GM23248 (cell line): ENCODE results near the gene MYH7. TPM values are rescaled to one million over a fixed set of nuclear protein-coding genes. Genes with fewer than 3 reads are reported as not detected.

Experiments
- DNase-seq: peaks from one replicate; pipeline ENCODE4 v3.0.0-alpha.2; 2015
- H2AFZ ChIP-seq: fragments of 200-600 bp; sonication (generic); 2 replicates; pipeline ENCODE4 v1.6.1; 2016; ENCODE audit warnings: antibody characterized with exemption
- H3F3A ChIP-seq: fragments of 200-600 bp; sonication (generic); 2 replicates; pipeline ENCODE4 v1.6.1; 2016; ENCODE audit warnings: mild to moderate bottlenecking, antibody characterized with exemption, mixed run types; ENCODE audit not compliant: insufficient read depth
- H3K27ac ChIP-seq: fragments of 200-600 bp; sonication (generic); 2 replicates; pipeline ENCODE4 v1.5.1; 2016; ENCODE audit warnings: mild to moderate bottlenecking
- H3K27me3 ChIP-seq: fragments of 200-600 bp; sonication (generic); replicated peaks from 2 replicates; pipeline ENCODE4 v1.6.1; 2016; ENCODE audit warnings: mild to moderate bottlenecking; ENCODE audit not compliant: insufficient read depth
- H3K36me3 ChIP-seq: fragments of 200-600 bp; sonication (generic); 2 replicates; pipeline ENCODE4 v1.6.1; 2016; ENCODE audit warnings: low read depth, mild to moderate bottlenecking
- H3K4me1 ChIP-seq: fragments of 200-600 bp; sonication (generic); 2 replicates; pipeline ENCODE4 v1.6.1; 2016; ENCODE audit warnings: mild to moderate bottlenecking; ENCODE audit not compliant: insufficient read depth
- H3K4me2 ChIP-seq: fragments of 200-600 bp; sonication (generic); one replicate; pipeline ENCODE4 v1.6.1; 2016; ENCODE audit warnings: mild to moderate bottlenecking; ENCODE audit not compliant: unreplicated experiment
- H3K4me3 ChIP-seq: fragments of 200-600 bp; sonication (generic); 2 replicates; pipeline ENCODE4 v1.5.1; 2016; ENCODE audit warnings: mild to moderate bottlenecking
- H3K79me2 ChIP-seq: fragments of 200-600 bp; sonication (generic); 2 replicates; pipeline ENCODE4 v1.6.1; 2016; ENCODE audit warnings: mild to moderate bottlenecking; ENCODE audit not compliant: insufficient read depth
- H3K9ac ChIP-seq: fragments of 200-600 bp; sonication (generic); 2 replicates; pipeline ENCODE4 v1.6.1; 2016; ENCODE audit warnings: mild to moderate bottlenecking
- H3K9me2 ChIP-seq: fragments of 200-600 bp; sonication (generic); 2 replicates; pipeline ENCODE4 v1.6.1; 2016; ENCODE audit warnings: mixed run types, mild to moderate bottlenecking, moderate library complexity; ENCODE audit not compliant: insufficient read depth
- H3K9me3 ChIP-seq: fragments of 200-600 bp; sonication (generic); one replicate; pipeline ENCODE4 v1.6.1; 2017; ENCODE audit warnings: low read depth
- H4K20me1 ChIP-seq: fragments of 200-600 bp; sonication (generic); 2 replicates; pipeline ENCODE4 v1.6.0; 2016; ENCODE audit not compliant: insufficient read depth
- EZH2 ChIP-seq: fragments of 200-600 bp; sonication (generic); IDR thresholded peaks from 2 replicates; pipeline ENCODE4 v1.6.1; 2018; ENCODE audit warnings: antibody characterized with exemption, mild to moderate bottlenecking; ENCODE audit not compliant: insufficient read depth, poor library complexity, severe bottlenecking
- EZH2phosphoT487 ChIP-seq: fragments of 200-600 bp; sonication (generic); IDR thresholded peaks from 2 replicates; pipeline ENCODE4 v1.6.1; 2018; ENCODE audit warnings: antibody characterized with exemption, moderate library complexity, mild to moderate bottlenecking, low read depth; ENCODE audit not compliant: insufficient read depth
- WGBS, 2 experiments: methylation state at CpG; one replicate each; pipeline ENCODE4 v1.1.6; 2015 to 2017; ENCODE audit warnings: low lambda C conversion rate in 2 of 2, low coverage in 1 of 2; ENCODE audit errors: missing lambda C conversion rate in 2 of 2; 5-methylcytosine and 5-hydroxymethylcytosine counted together
- in situ Hi-C: fragments of 300-500 bp; cut with MboI; formaldehyde crosslinking; loops from 2 replicates; pipeline ENCODE4 v1.15.0; 2020
- polyA plus RNA-seq: library from polyadenylated mRNA; unstranded; fragments of >200 nt; fragmentation: Nextera tagmentation; extraction: Ambion mirVana; gene quantifications from 2 replicates; pipeline ENCODE4 v1.2.1, GENCODE V29; 2016
- total RNA-seq: library from RNA; depleted of rRNA; stranded (reverse); fragments of >200 nt; shearing (Covaris generic); gene quantifications from 2 replicates; pipeline ENCODE4 v1.2.3, GENCODE V29; 2014

The MYH7 gene
- total and polyA plus RNA-seq, 2 experiments from 2014 or later = not detected

DNA sequence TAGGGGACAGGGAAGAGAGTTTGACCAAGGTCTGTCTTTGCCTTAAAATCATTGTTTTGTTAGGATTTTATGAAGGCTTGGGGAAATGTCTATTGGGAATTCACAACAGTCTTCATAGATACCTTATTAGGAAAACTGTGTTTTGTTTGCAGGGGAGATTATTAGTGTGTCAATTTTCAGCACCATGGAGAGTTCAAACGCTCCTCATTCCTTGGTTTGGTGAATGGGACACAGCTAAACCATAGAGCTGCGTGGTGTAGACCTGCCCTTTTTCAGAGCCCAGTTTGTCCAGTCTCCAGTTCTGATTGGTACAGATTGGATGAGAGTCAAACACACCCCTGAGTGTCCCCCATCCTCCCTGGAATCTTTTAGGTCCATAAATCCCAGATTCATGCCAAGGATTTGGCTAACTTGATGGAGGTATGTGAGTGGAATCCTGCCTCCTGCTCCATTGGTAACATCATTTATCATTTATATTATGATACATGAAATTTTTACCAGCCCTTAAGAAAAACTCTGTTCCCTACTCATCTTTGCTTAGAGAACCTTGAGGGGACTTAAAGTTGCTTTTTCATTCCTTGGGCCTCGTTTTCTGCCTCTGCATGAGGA is 46.0 kb upstream of the MYH7 start:
- H3K9me3 ChIP-seq = no peaks in the 10 kb centered on the region
- peak; percentile 45 for DNase-seq
- H3K9ac ChIP-seq = no peak overlapping the region
- H3K79me2 ChIP-seq = no peaks in the 10 kb centered on the region
- WGBS, 2 experiments = 68 to 80% methylated on average over 3 of the region's 3 CpGs
- no peaks in the 10 kb centered on the region for H3K4me1 ChIP-seq
- H3K4me2 ChIP-seq = no peak overlapping the region
- no peak overlapping the region for H3K27ac ChIP-seq
- H2AFZ ChIP-seq = no peak overlapping the region
- in situ Hi-C loops = loop anchor here (10.0 kb wide), 1 partner anchor 73 kb away; the partner anchor contains the start of genes THTPA and ZFHX2
- peaks cover 15% of the 10 kb centered on the region for H3K36me3 ChIP-seq
- no peaks in the 10 kb centered on the region for H3K27me3 ChIP-seq
- TF ChIP-seq EZH2phosphoT487 (no peak), EZH2 (no peak)
- no peak overlapping the region for H3K4me3 ChIP-seq
- no peaks in the 10 kb centered on the region for H3K9me2 ChIP-seq
- H4K20me1 ChIP-seq = no peaks in the 10 kb centered on the region
- H3F3A ChIP-seq = peaks cover 17% of the 10 kb centered on the region

DNA sequence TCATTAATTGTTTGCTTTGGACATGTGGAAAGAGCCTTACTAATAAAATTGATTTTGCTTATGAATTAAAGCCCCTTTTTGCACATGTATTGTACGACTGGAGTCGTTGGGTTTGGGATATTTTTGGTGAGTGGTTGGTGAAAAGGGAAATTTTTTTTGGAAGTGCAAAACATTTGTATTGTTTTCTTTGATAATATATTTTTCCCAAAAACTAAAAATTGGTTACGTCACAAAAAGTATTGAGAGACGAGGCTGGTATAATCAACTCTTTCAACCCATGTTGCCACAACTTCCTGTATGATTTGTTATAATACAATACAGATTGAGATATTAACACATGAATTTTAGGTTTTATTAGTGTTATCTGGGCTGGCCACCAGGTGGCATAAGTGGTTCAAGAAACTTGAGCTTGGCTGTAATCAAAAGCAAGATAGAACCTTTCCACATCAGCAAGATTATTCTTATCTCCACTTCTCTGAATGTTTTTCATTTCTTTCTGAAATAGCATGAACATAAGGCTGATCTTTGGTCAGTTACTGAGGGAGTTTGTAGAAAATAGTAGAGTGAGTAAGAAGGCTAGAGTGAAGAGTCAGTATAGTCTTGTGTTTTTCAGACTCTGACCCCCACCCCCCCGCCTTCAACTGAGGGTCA is 42.8 kb upstream of the MYH7 start:
- Histone ChIP-seq H3K9me3 (no peaks in the 10 kb centered on the region), H3K9ac (no peak overlapping the region), H3F3A (peaks cover 37% of the 10 kb centered on the region), H3K36me3 (peaks cover 41% of the 10 kb centered on the region), H3K9me2 (no peaks in the 10 kb centered on the region), H3K27me3 (no peaks in the 10 kb centered on the region), H2AFZ (no peak overlapping the region), H3K4me3 (no peak overlapping the region), H3K4me2 (no peak overlapping the region), H4K20me1 (no peaks in the 10 kb centered on the region), H3K27ac (no peak overlapping the region), H3K79me2 (no peaks in the 10 kb centered on the region), H3K4me1 (no peaks in the 10 kb centered on the region)
- peak; percentile 75 for DNase-seq
- no peak for TF ChIP-seq EZH2
- no peak for TF ChIP-seq EZH2phosphoT487
- 7 to 8% methylated on average over 5 of the region's 5 CpGs for WGBS, 2 experiments
- in situ Hi-C loops = no loop called here

- 50 to 60% methylated on average over 1 of the region's 1 CpG for WGBS, 2 experiments
- H4K20me1 ChIP-seq = no peaks in the 10 kb centered on the region
- H3K4me2 ChIP-seq = peak overlapping the region; percentile 94
- peaks cover 29% of the 10 kb centered on the region for H3K36me3 ChIP-seq
- H3K9me2 ChIP-seq = no peaks in the 10 kb centered on the region
- H3F3A ChIP-seq = peaks cover 15% of the 10 kb centered on the region; the same call in 1 of the 2 replicates
- in situ Hi-C loops = no loop called here
- H3K27me3 ChIP-seq = no peaks in the 10 kb centered on the region
- H3K4me3 ChIP-seq = peak overlapping the region; percentile 98; the same call in 1 of the 2 replicates
- H2AFZ ChIP-seq = no peak overlapping the region
- TF ChIP-seq EZH2phosphoT487 (no peak), EZH2 (no peak)
- H3K4me1 ChIP-seq = peaks cover 9% of the 10 kb centered on the region
- no peaks in the 10 kb centered on the region for H3K9me3 ChIP-seq
- peaks cover 24% of the 10 kb centered on the region for H3K79me2 ChIP-seq
- H3K9ac ChIP-seq = peak overlapping the region; percentile 96
- H3K27ac ChIP-seq = no peak overlapping the region
- DNase-seq = no peak
These were observed 35.5 kb upstream of the MYH7 start for GRCh38 chr14:23470947-23471346.

GRCh38 chr14:23469906-23470403 is 34.5 kb upstream of the MYH7 start:
- H3K4me1 ChIP-seq = peaks cover 9% of the 10 kb centered on the region
- peaks cover 5% of the 10 kb centered on the region; the same call in 1 of the 2 replicates for H3F3A ChIP-seq
- H3K79me2 ChIP-seq = peaks cover 24% of the 10 kb centered on the region
- in situ Hi-C loops = no loop called here
- peak; percentile 67 for DNase-seq
- peak overlapping the region; percentile 98 for H3K4me3 ChIP-seq
- TF ChIP-seq EZH2 (no peak), EZH2phosphoT487 (no peak)
- H3K27me3 ChIP-seq = no peaks in the 10 kb centered on the region
- peaks cover 19% of the 10 kb centered on the region for H3K36me3 ChIP-seq
- no peaks in the 10 kb centered on the region for H3K9me3 ChIP-seq
- WGBS, 2 experiments = 6 to 7% methylated on average over 11 of the region's 11 CpGs
- H3K9ac ChIP-seq = peak overlapping the region; percentile 96
- peak overlapping the region; percentile 87 for H2AFZ ChIP-seq
- peak overlapping the region; percentile 94 for H3K4me2 ChIP-seq
- no peaks in the 10 kb centered on the region for H3K9me2 ChIP-seq
- peak overlapping the region; percentile 80 for H3K27ac ChIP-seq
- H4K20me1 ChIP-seq = no peaks in the 10 kb centered on the region
